Fibroblast of the aortic adventitia (primary cell): Measurements from ENCODE around the gene KIT. TPM values are rescaled to one million over a fixed set of nuclear protein-coding genes. Genes with fewer than 3 reads are reported as not detected.

Experiments used
- DNase-seq: peaks from one replicate; pipeline ENCODE4 v3.0.0-alpha.2; 2010; ENCODE audit warnings: low read depth
- H3K4me3 ChIP-seq: 2 replicates; pipeline ENCODE4 v1.5.1; 2011; ENCODE audit warnings: low read depth, mild to moderate bottlenecking, control low read depth, low read length, moderate library complexity
- total RNA-seq: library from RNA; depleted of rRNA; stranded (reverse); fragments of >200 nt; gene quantifications from 2 replicates; pipeline ENCODE4 v1.2.3, GENCODE V29; 2012; ENCODE audit warnings: low replicate concordance
- TF ChIP-seq, protein P1 (sequence below): IDR thresholded peaks from 2 replicates; pipeline ENCODE4 v1.5.1; 2011; ENCODE audit warnings: mild to moderate bottlenecking, low read length, control low read depth, inconsistent platforms; ENCODE audit not compliant: insufficient read depth

KIT gene
- total RNA-seq, 1 donor, result 2.7 TPM

DNA sequence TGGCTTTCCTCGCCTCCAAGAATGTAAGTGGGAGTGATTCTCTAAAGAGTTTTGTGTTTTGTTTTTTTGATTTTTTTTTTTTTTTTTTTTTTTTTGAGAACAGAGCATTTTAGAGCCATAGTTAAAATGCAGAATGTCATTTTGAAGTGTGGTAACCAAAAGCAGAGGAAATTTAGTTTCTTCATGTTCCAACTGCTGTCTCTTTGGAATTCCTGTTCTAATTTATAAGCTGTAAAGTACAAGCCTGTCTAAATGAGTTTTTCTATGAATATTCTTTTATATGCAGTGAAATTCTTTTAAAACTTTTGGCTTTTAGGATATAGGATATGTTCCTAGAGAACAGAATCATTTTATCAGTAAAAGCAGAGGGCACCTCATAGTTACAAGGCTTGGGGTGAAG is 74.2 kb downstream of the KIT start:
- no peak overlapping the region for H3K4me3 ChIP-seq
- DNase-seq, result no peak
- TF ChIP-seq, protein P1, sequence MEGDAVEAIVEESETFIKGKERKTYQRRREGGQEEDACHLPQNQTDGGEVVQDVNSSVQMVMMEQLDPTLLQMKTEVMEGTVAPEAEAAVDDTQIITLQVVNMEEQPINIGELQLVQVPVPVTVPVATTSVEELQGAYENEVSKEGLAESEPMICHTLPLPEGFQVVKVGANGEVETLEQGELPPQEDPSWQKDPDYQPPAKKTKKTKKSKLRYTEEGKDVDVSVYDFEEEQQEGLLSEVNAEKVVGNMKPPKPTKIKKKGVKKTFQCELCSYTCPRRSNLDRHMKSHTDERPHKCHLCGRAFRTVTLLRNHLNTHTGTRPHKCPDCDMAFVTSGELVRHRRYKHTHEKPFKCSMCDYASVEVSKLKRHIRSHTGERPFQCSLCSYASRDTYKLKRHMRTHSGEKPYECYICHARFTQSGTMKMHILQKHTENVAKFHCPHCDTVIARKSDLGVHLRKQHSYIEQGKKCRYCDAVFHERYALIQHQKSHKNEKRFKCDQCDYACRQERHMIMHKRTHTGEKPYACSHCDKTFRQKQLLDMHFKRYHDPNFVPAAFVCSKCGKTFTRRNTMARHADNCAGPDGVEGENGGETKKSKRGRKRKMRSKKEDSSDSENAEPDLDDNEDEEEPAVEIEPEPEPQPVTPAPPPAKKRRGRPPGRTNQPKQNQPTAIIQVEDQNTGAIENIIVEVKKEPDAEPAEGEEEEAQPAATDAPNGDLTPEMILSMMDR, result no peak

GRCh38 chr4:54737421-54737820 is 79.7 kb downstream of the KIT start:
- no peak overlapping the region for H3K4me3 ChIP-seq
- no peak for DNase-seq
- TF ChIP-seq, protein P1, result no peak

DNA sequence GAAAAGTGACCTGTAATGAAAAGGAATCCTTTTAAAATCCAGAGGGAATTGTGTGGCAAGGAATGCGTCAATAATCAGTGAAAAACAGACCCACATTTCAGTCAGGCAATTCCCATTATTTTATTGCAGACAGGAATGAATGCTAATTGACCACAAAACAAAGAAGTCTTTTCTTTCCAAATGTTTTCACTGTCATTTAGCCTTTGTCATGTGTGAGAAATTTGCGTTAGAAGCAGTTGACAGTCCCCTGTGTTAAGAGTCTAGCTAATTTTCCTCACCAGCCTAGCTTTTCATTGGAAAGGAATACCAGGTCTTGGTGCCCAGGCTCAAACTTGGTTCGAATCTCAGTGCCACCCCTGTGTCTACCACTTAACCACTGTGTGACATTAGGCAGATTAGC is 83.4 kb downstream of the KIT start:
- DNase-seq, result no peak
- TF ChIP-seq, protein P1, result no peak
- no peak overlapping the region for H3K4me3 ChIP-seq

GRCh38 chr4:54742636-54743399 is 85.1 kb downstream of the KIT start:
- TF ChIP-seq, protein P1, result no peak
- no peak for DNase-seq
- H3K4me3 ChIP-seq, result no peak overlapping the region

- no peak for DNase-seq
- no peak overlapping the region for H3K4me3 ChIP-seq
- TF ChIP-seq, protein P1, result no peak
These were observed 85.8 kb downstream of the KIT start for GRCh38 chr4:54743562-54743961.

DNA sequence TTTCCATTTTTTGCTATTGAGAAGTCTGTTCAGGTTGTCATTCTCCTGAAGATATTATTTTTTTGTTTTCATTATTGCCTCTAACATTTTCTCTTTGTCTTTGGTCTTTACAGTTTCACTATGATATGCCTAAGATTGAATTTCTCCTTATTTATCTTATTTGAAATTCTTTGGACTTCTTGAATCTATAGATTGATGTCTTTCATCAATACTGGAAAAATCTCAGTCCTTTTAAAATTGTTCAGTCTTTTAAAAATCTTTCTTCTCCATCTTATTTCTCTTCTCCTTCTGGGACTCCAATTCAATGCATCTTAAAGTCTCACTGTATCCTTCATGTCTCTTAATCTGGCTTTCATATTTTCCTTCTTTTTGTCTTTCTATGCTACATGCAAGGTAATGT is 86.7 kb downstream of the KIT start:
- no peak overlapping the region for H3K4me3 ChIP-seq
- TF ChIP-seq, protein P1, result no peak
- DNase-seq, result no peak
